ENCODE data around the gene MYO5C.

The MYO5C gene

DNA sequence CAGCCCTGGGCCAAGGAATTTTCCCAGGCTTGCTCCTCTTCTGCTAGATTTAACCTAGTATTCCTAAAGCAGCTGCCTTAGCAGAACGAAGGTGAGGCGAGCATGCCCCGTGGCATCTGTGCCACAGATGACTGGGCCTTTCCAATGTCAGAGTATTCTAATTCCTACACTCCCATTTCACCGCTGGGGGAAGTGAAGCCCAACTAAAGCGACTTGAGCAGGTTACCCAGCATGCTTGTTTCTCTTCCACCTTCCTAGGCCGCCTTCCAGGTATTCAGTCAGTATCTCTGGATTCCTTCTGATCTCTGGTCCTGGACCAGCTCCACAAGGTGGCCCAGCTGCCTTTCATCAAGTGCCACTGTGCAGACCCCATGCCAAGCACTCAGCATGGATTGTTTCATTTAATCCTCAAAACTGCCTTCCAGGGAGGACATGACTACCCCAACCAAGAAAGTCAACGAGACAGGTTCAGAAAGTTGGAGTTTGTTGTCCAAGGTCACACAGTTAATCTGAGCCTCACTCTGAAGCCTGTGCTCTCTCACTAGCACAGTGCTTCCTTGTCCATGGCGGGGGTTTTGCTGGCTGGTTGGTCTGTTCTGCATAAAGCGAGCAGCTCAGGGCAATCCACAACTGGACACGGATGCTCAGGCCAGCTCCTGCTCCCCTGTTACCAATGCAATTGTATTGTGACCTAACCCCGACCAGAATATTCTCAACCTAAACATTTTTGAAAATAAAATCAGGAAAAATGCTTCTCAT, 15.1 kb downstream of the MYO5C start:
- TF ChIP-seq, protein P1, sequence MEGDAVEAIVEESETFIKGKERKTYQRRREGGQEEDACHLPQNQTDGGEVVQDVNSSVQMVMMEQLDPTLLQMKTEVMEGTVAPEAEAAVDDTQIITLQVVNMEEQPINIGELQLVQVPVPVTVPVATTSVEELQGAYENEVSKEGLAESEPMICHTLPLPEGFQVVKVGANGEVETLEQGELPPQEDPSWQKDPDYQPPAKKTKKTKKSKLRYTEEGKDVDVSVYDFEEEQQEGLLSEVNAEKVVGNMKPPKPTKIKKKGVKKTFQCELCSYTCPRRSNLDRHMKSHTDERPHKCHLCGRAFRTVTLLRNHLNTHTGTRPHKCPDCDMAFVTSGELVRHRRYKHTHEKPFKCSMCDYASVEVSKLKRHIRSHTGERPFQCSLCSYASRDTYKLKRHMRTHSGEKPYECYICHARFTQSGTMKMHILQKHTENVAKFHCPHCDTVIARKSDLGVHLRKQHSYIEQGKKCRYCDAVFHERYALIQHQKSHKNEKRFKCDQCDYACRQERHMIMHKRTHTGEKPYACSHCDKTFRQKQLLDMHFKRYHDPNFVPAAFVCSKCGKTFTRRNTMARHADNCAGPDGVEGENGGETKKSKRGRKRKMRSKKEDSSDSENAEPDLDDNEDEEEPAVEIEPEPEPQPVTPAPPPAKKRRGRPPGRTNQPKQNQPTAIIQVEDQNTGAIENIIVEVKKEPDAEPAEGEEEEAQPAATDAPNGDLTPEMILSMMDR (conservative IDR thresholded peaks at IDR 0.05; ENCODE audit: low read depth, low read length): no peak
- H3K4me3 ChIP-seq (ENCODE audit: low read length): no peak overlapping the region
- DNase-seq (ENCODE audit: low read depth): no peak

DNA sequence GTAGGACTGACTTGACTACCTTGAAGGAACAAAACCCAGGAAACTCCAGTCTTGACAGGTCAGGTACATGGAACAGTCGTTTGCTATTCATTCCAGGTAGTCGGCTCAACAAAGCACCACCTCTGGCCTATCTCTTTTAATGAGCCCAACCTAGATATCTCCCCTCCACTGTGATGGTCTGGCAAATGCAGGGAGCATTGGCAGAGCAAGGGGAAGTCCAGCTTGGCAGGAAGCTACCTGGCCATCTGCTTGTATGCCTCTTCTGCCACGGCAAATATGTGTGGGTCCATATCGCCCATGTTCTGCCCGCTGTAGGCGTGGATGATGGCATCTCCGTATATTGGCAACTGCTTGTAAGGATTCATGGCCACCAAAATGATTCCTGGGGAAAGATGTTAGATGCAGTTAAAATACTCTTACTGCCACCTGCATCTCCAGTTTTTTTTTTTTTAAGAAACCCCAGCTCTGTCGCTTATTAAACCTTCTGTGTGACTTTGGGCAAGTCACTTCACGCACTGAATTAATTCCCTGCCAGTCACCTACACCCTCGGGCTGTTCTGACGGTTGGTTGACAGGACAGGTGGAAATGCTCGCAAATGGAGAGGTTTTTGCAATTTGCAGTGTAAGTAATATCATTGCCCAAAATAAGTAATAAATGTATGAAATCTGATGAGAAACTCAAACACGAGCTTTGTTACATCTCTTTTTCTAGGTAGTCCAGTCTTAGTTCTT, 16.8 kb downstream of the MYO5C start:
- no peak overlapping the region for H3K4me3 ChIP-seq (ENCODE audit: low read length)
- TF ChIP-seq, protein P1 (conservative IDR thresholded peaks at IDR 0.05; ENCODE audit: low read depth, low read length): no peak
- no peak for DNase-seq (ENCODE audit: low read depth)

DNA sequence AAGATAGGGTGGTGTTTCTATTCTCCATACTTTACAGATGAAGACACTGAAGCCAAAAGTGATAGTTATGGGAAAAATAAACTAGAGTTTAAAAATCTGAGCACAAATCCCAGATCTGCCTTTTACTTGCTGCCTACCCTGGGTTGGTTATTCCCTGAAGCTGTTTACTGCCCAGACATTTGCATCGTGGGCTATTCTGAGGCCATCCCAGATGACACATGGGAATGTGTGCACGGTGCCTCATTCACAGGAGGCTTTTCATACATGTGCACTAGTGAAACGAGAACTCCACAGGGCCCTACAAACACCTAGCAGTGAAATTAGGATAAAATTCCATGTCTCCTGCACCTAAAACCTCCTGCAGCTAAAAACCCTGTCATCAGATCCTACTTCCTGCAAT, 17.5 kb downstream of the MYO5C start:
- DNase-seq (ENCODE audit: low read depth): no peak
- TF ChIP-seq, protein P1 (conservative IDR thresholded peaks at IDR 0.05; ENCODE audit: low read depth, low read length): no peak
- no peak overlapping the region for H3K4me3 ChIP-seq (ENCODE audit: low read length)

DNA sequence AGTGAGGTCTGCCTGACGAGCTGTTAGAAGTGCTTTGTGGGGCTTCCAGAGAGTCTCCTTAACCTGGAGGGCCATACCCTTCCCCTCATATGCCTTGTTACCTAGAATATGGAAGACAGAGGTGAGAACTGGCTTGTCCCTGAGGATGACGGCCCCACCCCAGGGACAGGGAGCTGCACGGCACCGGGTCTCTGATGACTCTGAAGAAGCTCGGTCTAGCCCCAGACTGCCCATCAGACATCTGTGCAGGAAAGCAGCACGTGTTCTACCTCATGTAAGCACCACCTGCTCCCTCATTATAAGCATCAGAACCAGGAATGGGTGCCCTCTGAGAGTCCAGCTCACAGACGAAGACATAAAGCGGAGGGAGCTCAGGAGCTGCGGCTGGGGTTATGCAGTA, 18.0 kb downstream of the MYO5C start:
- TF ChIP-seq, protein P1 (conservative IDR thresholded peaks at IDR 0.05; ENCODE audit: low read depth, low read length): no peak
- DNase-seq (ENCODE audit: low read depth): no peak
- H3K4me3 ChIP-seq (ENCODE audit: low read length): no peak overlapping the region

DNA sequence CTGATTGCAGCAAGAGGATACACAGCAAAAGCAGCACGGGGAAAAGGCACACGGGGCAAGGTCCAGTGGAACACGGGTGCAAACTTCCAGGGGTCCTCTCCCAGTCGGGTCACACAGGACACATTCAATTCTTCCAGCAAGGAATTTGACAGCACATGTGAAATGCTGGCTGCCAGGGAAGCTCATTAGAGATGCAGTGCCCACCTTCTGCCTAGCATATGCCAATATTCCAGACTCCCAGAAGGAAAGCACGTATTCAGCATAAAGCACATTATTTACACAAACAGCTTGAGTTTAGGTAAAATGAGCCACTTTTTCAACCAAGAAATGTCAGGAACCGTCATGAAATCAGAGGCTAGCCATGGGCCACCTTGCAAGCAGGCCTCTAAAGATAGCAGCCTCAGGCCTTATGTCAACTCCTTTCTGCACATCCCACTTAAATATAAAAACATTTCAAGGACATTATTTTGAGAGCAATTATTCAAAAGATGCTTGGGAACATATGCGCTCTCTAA, 19.3 kb downstream of the MYO5C start:
- no peak for DNase-seq (ENCODE audit: low read depth)
- H3K4me3 ChIP-seq (ENCODE audit: low read length): no peak overlapping the region
- TF ChIP-seq, protein P1 (conservative IDR thresholded peaks at IDR 0.05; ENCODE audit: low read depth, low read length): no peak

DNA sequence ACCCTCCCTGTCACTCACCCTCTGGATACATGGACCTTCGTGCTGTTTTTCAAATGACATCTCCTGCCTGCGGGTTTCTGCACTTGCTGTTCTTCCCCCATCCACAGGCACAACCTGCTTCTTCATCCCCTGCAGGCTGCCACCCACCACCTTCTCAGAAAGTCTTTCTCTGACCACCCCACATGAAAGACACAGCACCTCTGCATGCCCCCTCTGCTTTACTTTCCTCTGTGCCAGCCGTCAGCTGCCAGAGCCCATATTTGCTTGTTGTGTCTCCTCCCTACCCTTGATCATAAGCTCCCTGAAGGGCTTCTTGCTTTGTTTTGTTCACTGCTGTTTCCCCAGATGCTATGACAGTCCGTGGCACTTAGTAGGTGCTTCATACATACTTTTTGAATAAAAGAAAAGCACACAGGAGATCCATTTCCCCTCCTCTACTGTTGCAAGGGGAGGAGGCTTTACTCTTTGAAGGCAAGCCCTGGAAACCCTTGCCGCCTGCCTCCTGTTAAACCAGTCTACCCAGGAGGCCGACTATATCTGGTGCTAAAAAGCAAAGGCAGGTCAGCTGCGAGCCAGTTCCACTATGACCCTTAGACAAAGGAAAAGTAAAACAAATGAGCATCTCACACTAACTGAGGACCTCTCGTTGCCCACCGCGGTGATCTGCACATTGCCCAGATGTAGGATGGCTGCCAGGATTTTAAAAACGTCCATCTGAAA, 31.9 kb downstream of the MYO5C start:
- no peak for DNase-seq (ENCODE audit: low read depth)
- H3K4me3 ChIP-seq (ENCODE audit: low read length): no peak overlapping the region
- TF ChIP-seq, protein P1 (conservative IDR thresholded peaks at IDR 0.05; ENCODE audit: low read depth, low read length): no peak

Measured in retinal pigment epithelial cell (primary cell).